Activated CD8-positive, alpha-beta memory T cell treated with anti-CD3 and anti-CD28 coated beads for 24 hours (primary cell): Measurements from ENCODE around the gene KIAA0232.

Experiments used
- DNase-seq: peaks from one replicate; pipeline ENCODE4 v3.0.0-alpha.2; 2020

The KIAA0232 gene

GRCh38 chr4:6758728-6759127 is 23.8 kb upstream of the KIAA0232 start:
- no peak for DNase-seq

- no peak for DNase-seq
Measured at GRCh38 chr4:6760865-6761264, 21.7 kb upstream of the KIAA0232 start.

GRCh38 chr4:6761649-6762615 is 20.6 kb upstream of the KIAA0232 start:
- DNase-seq, result no peak

DNA sequence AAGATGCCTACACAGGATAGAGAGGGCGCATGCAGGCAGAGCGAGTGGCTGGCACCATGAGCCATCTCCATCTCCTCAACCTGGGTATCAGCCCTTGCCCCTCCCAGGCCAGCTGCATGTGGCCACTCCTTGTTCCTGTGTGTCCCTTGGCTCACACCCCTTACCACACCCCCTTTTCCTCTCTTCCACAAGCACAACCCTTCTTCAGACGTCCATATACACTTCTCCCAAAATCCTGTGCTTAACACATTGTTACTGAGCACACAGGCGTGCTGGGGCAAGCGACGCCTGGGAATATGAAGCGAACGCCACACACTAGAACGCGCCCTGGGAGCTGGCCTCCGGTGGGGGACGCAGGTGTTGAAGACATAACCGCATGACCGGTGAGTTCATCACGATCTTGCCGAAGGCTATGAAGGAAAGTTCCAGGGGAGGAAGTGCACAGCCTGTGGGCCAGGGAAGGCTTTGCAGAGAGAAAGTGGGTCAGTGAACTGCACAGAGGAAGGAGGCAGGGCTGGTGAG is 19.1 kb upstream of the KIAA0232 start:
- no peak for DNase-seq

- DNase-seq, result no peak
Measured at GRCh38 chr4:6764976-6765620, 17.4 kb upstream of the KIAA0232 start.

- no peak for DNase-seq
Measured at GRCh38 chr4:6765703-6766102, 16.8 kb upstream of the KIAA0232 start.

DNA sequence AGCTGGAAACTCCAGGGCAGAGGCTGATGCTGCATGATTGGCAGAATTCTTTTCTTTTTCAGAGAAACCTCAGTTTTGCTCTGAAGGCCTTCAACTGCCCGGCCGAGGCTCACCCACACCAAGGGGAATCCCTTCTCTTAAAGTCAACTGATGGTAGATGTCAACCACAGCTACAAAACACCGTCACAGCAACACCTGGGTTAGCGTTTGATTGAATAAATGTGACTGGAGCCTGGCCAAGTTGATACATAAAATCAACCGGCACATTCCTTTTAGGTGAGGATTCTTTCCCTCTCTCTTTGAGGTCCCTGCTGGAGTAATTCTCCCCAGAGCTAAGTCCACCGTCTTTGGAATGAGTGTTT is 15.2 kb upstream of the KIAA0232 start:
- no peak for DNase-seq

DNA sequence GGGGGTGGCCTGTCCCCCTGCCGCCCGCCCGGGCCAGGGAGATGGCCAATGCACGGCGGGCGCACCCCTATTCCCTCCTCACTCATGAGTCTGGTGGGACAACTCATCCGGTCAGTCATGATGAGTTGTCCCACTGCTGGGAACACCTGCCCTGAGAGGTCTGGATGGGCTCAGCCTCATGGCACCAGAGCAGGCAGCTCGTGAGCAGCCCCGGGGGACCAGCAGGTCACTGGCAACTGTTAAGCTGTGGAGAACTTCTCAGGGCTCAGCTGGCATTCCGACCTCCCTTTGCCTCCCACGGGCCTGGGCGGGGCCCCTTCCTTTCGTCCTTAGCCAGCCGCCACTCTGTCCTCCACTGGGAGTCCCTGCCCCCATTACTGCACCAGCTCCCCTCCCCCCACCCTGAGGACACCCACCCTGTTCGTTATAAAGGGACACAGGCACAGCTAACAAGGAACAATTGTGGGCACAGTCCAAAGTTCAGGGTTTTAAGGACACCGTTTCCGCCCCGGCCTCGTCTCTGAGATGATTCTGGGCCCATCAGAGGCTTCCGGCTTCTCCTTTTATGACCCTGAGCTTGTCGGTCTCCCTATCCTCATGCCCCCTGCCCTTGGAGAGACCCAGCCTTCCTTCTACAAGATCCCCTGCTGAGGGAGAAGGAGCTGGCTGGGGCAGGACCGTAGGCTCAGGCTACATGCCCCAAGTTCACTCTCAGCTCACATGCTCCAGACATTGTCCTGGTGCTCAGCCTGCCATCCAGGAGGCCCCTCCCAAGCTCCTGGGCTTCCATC is 14.6 kb upstream of the KIAA0232 start:
- DNase-seq, result no peak

DNA sequence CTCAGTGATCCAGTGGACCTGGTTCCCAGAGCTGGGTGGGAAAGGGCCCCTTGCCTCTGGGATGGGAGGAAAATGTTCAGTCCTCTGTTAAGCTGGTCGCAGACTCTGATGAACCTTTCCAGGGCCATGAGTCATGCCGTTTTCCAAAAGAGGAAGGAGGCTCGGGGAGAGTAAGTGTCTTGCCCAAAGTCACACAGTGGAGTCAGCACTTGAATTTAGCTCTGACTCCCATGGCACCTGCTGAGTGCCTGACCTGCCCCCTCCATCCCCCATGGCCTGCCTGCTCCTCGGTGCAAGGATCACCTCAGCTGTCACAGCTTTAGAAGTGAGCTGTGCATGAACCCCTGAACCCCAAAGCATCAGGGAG is 14.0 kb upstream of the KIAA0232 start:
- no peak for DNase-seq

DNA sequence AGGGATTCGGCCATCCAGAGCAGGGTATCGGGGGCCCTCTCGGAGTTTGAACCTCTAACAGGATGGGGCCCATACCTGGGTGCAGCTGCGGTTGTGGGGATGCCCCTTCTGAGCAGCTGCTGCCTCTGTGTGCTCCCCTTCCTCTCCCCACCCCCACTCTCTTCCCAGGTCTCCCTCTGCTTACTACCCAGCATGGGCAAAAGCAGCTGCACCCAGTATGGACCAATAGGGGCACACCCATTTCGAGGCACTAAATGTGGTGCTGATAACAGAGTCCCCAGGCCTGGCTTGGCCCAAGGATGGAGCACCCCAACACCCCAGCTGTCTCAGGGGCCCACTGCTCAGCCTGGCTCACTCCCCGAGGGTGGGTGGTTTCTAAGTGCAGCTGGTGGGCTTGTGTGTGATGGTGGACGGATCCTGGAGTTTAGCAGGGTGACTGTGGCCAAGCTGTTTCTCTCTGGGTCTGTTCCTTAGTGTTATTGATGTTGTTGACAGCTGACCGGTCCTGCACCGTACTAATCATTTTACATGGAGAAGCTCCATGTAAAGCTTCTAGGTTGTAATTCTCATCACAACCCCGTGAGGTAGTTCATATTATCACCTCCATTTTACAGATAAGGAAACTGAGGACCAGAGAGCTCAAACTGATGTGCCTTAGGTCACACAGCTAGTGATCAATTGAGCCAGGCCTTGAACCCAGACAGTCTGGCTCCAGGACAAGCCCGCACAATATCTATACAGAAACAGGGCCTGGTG is 13.1 kb upstream of the KIAA0232 start:
- no peak for DNase-seq

DNA sequence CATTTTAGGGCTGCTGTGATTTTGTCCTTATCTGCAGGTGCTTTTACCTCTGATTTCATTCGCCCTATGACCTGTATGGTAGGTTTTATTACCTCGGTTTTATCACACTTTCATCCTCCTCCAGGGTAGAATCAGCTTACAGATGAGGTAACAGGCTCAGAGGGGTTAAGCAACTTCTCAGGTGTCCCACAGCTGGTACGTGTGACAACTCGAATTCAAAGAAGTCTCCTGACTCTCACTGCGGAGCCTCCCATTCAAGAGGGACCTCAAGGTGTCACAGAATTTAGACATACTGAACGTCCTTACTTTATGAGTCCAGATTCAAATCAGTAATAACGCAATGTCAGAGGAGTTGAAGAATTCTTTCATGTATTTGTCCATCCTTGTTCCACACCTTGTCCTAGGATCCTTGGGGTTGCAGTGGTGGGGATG is 12.5 kb upstream of the KIAA0232 start:
- no peak for DNase-seq

GRCh38 chr4:6770581-6771228 is 11.8 kb upstream of the KIAA0232 start:
- no peak for DNase-seq

- no peak for DNase-seq
Measured at GRCh38 chr4:6771229-6771671, 11.3 kb upstream of the KIAA0232 start.

DNA sequence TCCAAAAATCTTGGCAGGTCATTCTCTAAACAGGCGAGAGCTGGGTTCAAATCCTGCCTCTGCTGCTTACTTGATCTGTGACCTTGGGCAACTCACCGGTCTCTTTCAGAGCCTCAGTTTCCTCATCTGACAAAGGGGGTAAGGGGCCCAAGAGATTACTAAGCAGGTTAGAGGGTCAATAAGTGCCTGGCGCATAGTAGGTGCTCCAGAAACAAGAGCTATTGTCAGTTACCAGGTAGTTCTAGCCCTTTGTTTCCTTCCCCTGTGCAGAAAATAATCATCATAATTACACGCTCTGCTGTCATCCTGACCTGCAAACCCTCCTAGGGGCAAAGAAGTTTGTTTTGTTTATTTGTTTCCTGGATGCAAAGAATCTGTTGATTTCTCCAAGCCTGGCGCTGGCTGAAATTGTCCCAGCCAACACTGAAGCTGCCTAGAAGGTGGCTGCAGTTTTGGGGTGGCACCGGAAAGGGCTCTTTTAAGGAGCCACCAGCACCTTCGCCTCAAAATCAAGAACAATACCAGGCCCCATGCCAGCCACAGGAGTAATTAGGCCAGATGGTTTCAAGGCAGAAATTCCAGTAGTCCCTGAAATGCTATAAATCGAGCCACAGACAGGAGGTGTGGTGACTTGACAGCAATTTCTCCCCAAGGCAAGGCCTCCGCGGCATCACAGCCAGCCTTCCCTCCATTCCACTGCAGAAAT is 10.2 kb upstream of the KIAA0232 start:
- no peak for DNase-seq

GRCh38 chr4:6773106-6773505 is 9.4 kb upstream of the KIAA0232 start:
- no peak for DNase-seq

- no peak for DNase-seq
Measured at GRCh38 chr4:6773616-6774540, 8.6 kb upstream of the KIAA0232 start.

DNA sequence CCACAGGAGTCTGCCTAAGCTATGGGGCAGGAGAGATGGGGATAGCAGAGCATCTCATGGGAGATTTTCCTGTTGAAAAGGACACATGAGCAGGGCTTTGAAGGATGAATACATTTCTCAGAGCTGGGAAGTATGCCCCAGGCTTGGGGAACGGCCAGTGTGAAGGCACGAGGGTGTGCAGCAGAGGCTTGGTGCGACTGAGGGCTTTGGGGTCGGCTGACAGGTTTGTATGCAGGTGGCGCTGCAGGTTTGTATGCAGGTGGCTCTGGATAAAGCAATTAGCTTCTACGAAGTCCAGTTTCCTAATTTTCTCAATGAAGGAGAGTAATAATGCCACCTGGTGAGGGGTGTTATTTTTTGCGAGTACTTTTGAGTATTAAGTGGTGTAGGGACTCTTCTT is 6.8 kb upstream of the KIAA0232 start:
- DNase-seq, result no peak

GRCh38 chr4:6776920-6777635 is 5.4 kb upstream of the KIAA0232 start:
- no peak for DNase-seq

- peak; percentile 74 for DNase-seq
Measured at GRCh38 chr4:6777636-6778281, 4.8 kb upstream of the KIAA0232 start.
